Measurements from ENCODE around the gene KIF5B.

DNA sequence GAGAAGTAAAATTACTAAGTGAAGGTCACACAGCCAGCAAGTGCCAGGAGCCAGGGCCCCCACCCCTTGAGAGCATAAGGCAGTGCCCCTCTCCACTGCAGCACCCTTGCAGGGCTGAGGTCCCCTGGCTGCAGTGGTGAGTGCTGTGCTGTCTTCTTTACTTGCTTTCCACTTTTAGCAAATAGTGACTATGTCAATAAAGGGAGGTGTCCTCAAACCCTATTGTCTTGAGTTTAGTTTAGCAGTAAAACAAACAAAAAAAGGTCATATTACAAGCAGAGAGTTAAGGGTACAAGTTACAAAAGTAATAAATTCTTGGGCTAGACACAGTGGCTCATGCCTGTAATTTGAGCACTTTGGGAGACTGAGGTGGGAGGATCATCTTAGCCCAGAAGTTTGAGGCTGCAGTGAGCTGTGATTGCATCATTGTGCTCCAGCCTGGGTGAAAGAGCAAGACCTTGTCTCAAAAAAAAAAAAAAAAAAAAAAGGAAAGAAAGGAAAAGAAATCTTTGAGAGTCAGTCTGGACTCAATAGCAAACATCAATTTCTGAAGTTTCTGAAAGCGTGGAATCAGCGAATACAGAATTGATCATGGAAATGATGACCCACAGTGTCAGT, 39.0 kb upstream of the KIF5B start:
- TF ChIP-seq POLR2A (IDR thresholded peaks at IDR 0.05) (no peak), EP300 (IDR thresholded peaks at IDR 0.05) (no peak)
- TF ChIP-seq, protein P1, sequence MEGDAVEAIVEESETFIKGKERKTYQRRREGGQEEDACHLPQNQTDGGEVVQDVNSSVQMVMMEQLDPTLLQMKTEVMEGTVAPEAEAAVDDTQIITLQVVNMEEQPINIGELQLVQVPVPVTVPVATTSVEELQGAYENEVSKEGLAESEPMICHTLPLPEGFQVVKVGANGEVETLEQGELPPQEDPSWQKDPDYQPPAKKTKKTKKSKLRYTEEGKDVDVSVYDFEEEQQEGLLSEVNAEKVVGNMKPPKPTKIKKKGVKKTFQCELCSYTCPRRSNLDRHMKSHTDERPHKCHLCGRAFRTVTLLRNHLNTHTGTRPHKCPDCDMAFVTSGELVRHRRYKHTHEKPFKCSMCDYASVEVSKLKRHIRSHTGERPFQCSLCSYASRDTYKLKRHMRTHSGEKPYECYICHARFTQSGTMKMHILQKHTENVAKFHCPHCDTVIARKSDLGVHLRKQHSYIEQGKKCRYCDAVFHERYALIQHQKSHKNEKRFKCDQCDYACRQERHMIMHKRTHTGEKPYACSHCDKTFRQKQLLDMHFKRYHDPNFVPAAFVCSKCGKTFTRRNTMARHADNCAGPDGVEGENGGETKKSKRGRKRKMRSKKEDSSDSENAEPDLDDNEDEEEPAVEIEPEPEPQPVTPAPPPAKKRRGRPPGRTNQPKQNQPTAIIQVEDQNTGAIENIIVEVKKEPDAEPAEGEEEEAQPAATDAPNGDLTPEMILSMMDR (IDR thresholded peaks at IDR 0.05), result no peak
